Measurements from ENCODE around the gene SETD5.

DNA sequence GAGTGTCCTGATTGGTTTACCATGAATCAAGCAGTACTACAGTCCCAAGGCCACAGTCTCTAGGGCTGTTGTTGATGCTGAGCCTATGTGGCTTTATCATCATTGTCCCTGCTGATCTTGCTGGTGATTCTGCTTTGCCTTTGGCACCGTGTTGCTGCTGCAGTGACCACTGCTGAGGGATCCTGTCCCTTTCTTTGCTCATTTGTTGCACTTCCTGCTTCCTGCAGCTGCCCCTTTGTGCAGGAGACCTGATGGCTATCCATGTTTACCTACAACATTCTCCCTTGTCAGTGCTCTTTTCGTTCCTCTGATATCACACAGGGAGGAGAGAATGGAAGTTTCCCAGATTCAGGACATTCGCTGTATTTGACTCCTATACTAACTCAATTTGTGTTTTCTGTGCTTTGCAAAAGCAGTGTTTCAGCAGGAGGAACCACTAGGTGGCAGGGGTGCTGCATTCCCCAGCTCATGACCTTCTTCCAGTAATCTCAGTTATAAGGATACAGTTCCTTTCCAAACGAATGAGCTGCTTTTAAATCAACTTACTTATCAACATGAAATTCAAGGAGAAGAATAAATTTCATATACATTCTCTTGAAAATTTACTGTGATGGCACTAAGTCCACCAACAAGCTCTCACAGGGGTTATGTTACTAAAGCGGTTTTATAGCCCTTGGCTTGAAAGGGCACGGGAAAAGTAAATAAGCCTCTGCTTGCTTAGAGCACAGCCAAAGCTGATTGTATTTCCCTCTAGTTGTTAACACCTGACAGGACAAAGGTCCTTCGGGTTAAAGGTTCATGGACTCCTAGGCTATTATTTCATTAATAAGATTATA lies 44.3 kb upstream of the SETD5 start:
- TF ChIP-seq POLR2AphosphoS5 (IDR thresholded peaks at IDR 0.05; ENCODE audit: low read depth, low read length) (no peak), POLR2A (IDR thresholded peaks at IDR 0.05; ENCODE audit: low read depth, low read length) (no peak)

All from GM12892 (cell line).